B cell (primary cell): ENCODE results near the gene DNAJC4.

Source experiments
- CTCF ChIP-seq: fragments of 200-600 bp; IDR thresholded peaks from one replicate; pipeline ENCODE4 v1.8.0; 2022; ENCODE audit warnings: antibody characterized with exemption, mild to moderate bottlenecking
- EZH2 ChIP-seq: IDR thresholded peaks from 2 replicates; pipeline ENCODE4 v1.6.1; 2012; ENCODE audit warnings: borderline replicate concordance, low read depth, mild to moderate bottlenecking, moderate library complexity, low read length; ENCODE audit not compliant: insufficient read depth, poor library complexity, severe bottlenecking

- no peak for TF ChIP-seq CTCF
- TF ChIP-seq EZH2: no peak
These were observed 34.1 kb downstream of the DNAJC4 start for GRCh38 chr11:64264371-64264852.
